Esophagus (tissue), 2 donors: ENCODE results near the gene C9orf85. TPM values are rescaled to one million over a fixed set of nuclear protein-coding genes. Genes with fewer than 3 reads are reported as not detected.

Source experiments
- H3K27ac ChIP-seq, 2 donors: one replicate each; pipeline ENCODE4 v1.5.1; 2013; ENCODE audit warnings: low read depth in 2 of 2, mild to moderate bottlenecking in 2 of 2, inconsistent platforms in 1 of 2, low read length in 1 of 2, moderate library complexity in 1 of 2
- H3K27me3 ChIP-seq, 2 donors: one replicate each; pipeline ENCODE4 v1.6.1; 2013; ENCODE audit warnings: low read length in 2 of 2, control low read depth in 1 of 2, mild to moderate bottlenecking in 1 of 2; ENCODE audit not compliant: insufficient read depth in 2 of 2, control insufficient read depth in 1 of 2
- H3K36me3 ChIP-seq, 2 donors: one replicate each; pipeline ENCODE4 v1.6.1; 2013; ENCODE audit warnings: low read length in 1 of 2; ENCODE audit not compliant: control insufficient read depth in 2 of 2, insufficient read depth in 2 of 2
- H3K4me1 ChIP-seq, 2 donors: one replicate each; pipeline ENCODE4 v1.6.1; 2013; ENCODE audit warnings: low read length in 1 of 2; ENCODE audit not compliant: control insufficient read depth in 2 of 2, insufficient read depth in 2 of 2
- H3K4me3 ChIP-seq, 2 donors: one replicate each; pipeline ENCODE4 v1.5.1; 2013; ENCODE audit warnings: low read length in 2 of 2, mild to moderate bottlenecking in 2 of 2, low read depth in 1 of 2, moderate library complexity in 1 of 2
- H3K9me3 ChIP-seq, 2 donors: one replicate each; pipeline ENCODE4 v1.6.1; 2013; ENCODE audit warnings: mild to moderate bottlenecking in 2 of 2, low read depth in 1 of 2, low read length in 1 of 2, moderate library complexity in 1 of 2; ENCODE audit not compliant: control insufficient read depth in 2 of 2, insufficient read depth in 1 of 2
- WGBS, 2 donors: extraction: QIAGEN DNeasy Blood & Tissue Kit; methylation state at CpG; one replicate each; pipeline ENCODE4 v1.1.7; 2013; 5-methylcytosine and 5-hydroxymethylcytosine counted together
- polyA plus RNA-seq, 2 donors: library from polyadenylated mRNA; stranded (reverse); fragments of 200-250 nt; gene quantifications; one replicate each; pipeline ENCODE4 v1.2.3, GENCODE V29; 2013
- donor health status: healthy with polysubstance abuse.
- donor health status: Bipolar disorder and iron deficiency.

C9orf85 gene
- polyA plus RNA-seq, 2 donors, result 10.3 to 11.2 TPM

DNA sequence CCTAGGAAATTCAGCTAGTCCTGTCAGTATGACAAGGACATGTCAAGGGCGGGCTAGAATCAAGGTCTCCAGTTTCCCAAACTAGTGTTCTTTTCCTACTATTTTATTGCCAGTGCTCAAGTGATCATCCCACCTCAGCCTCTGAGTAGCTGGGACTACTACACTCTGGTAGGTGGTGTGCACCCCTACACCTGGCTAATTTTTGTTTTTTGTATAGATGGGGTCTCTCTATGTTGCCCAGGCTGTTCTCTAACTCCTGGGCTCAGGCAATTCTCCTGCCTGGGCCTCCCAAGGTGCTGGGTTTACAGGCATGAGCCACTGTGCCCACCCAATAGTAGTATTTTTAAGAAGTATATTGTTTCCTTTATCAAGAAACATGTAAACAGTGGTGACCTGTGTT is 54.0 kb downstream of the C9orf85 start:
- Histone ChIP-seq H3K9me3 (no peaks in the 10 kb centered on the region), H3K27ac (no peak overlapping the region), H3K4me1 (no peaks in the 10 kb centered on the region), H3K36me3 (peaks cover 0 to 3% of the 10 kb centered on the region in 2 donors), H3K4me3 (no peak overlapping the region), H3K27me3 (no peaks in the 10 kb centered on the region)
- 95 to 100% methylated on average over 1 of the region's 1 CpG for WGBS, 2 donors

GRCh38 chr9:71966601-71967000 is 55.2 kb downstream of the C9orf85 start:
- Histone ChIP-seq H3K9me3 (no peaks in the 10 kb centered on the region), H3K36me3 (peaks cover 0 to 3% of the 10 kb centered on the region in 2 donors), H3K4me1 (no peaks in the 10 kb centered on the region), H3K27me3 (no peaks in the 10 kb centered on the region), H3K27ac (no peak overlapping the region), H3K4me3 (no peak overlapping the region)
- WGBS, 2 donors, result 82 to 83% methylated on average over 5 of the region's 5 CpGs

- Histone ChIP-seq H3K4me3 (no peak overlapping the region), H3K9me3 (no peaks in the 10 kb centered on the region), H3K27me3 (no peaks in the 10 kb centered on the region), H3K36me3 (peaks cover 0 to 3% of the 10 kb centered on the region in 2 donors), H3K27ac (no peak overlapping the region), H3K4me1 (no peaks in the 10 kb centered on the region)
- WGBS, 2 donors, result 85 to 87% methylated on average over 10 of the region's 10 CpGs
Measured at GRCh38 chr9:71968541-71969090, 57.2 kb downstream of the C9orf85 start.

DNA sequence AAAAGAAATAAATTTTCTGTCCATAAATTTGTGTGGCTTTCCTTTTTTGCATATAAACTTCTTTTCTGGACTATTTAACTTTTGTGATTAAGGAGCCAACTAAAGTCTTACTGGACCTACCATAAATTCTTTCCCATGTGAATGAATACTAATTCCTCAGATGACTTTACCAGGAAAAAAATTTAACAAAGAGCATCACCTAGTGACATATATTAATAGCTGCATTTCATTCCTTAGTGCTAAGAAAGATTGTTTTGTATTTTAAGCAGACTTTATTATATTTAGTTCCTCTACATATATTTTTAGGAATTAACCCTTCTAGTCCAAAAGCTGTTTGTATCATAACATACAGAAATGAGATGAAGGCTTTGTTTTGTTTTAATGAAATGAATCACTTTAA is 64.4 kb downstream of the C9orf85 start:
- no peaks in the 10 kb centered on the region for H3K4me1 ChIP-seq
- no peak overlapping the region for H3K27ac ChIP-seq
- H3K36me3 ChIP-seq, result no peaks in the 10 kb centered on the region
- no peaks in the 10 kb centered on the region for H3K9me3 ChIP-seq
- H3K27me3 ChIP-seq, result no peaks in the 10 kb centered on the region
- no peak overlapping the region for H3K4me3 ChIP-seq

GRCh38 chr9:71977003-71977402 is 65.6 kb downstream of the C9orf85 start:
- Histone ChIP-seq H3K27ac (no peak overlapping the region), H3K4me1 (no peaks in the 10 kb centered on the region), H3K4me3 (no peak overlapping the region), H3K27me3 (no peaks in the 10 kb centered on the region), H3K36me3 (no peaks in the 10 kb centered on the region), H3K9me3 (no peaks in the 10 kb centered on the region)
- WGBS, 2 donors, result 66 to 73% methylated on average over 3 of the region's 3 CpGs

DNA sequence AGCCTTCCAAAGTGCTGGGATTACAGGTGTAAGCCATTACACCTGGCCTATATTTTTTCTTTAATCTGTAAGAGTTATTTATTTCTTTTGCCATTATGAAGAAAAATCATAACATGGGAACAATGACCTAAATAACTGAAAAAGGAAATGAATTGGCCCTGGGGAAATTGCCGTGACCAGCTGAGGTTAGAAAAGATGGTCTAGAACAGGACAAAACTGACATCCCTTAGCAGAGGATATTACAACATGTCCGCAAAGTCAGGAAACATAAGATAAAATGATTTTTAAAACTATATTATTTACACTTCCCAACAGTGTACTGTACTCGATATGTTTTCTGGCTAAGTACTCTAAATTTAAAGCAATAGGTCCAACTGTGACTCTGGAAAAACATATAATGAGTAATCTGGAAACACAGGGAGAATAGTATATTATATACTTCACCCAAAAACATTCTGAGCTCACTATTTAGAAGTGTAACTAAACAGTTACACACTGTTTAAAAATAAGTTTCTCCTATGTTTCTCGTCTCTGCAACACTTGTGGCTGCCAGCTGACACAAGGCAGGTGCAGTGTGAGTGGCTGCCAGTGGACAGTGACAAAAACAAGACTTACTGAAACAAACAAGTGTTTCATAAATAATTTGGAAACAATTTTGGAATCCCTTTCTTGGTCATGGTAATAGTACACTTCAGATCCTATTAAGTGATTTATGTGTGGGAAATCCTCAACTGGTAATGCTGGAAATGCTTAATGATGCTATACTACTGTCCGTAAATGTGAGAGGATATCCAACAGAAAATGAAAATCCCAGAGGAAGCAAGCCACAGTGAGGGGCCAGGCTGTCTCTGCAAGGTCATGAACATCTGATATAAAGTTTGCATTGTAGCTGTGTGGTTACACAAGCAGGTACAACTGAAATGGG is 69.1 kb downstream of the C9orf85 start:
- Histone ChIP-seq H3K27ac (no peak overlapping the region), H3K4me3 (no peak overlapping the region), H3K36me3 (no peaks in the 10 kb centered on the region), H3K27me3 (no peaks in the 10 kb centered on the region), H3K9me3 (no peaks in the 10 kb centered on the region), H3K4me1 (no peaks in the 10 kb centered on the region)
- 59 to 62% methylated on average over 5 of the region's 5 CpGs for WGBS, 2 donors

GRCh38 chr9:71981944-71982343 is 70.5 kb downstream of the C9orf85 start:
- Histone ChIP-seq H3K27me3 (no peaks in the 10 kb centered on the region), H3K4me1 (no peaks in the 10 kb centered on the region), H3K36me3 (no peaks in the 10 kb centered on the region), H3K27ac (no peak overlapping the region), H3K9me3 (no peaks in the 10 kb centered on the region), H3K4me3 (no peak overlapping the region)
- 88 to 89% methylated on average over 2 of the region's 2 CpGs for WGBS, 2 donors

GRCh38 chr9:71984403-71984802 is 73.0 kb downstream of the C9orf85 start:
- no peak overlapping the region for H3K4me3 ChIP-seq
- no peaks in the 10 kb centered on the region for H3K4me1 ChIP-seq
- WGBS, 2 donors, result 66 to 70% methylated on average over 2 of the region's 2 CpGs
- H3K27ac ChIP-seq, result no peak overlapping the region
- H3K36me3 ChIP-seq, result no peaks in the 10 kb centered on the region
- no peaks in the 10 kb centered on the region for H3K9me3 ChIP-seq
- H3K27me3 ChIP-seq, result no peaks in the 10 kb centered on the region

DNA sequence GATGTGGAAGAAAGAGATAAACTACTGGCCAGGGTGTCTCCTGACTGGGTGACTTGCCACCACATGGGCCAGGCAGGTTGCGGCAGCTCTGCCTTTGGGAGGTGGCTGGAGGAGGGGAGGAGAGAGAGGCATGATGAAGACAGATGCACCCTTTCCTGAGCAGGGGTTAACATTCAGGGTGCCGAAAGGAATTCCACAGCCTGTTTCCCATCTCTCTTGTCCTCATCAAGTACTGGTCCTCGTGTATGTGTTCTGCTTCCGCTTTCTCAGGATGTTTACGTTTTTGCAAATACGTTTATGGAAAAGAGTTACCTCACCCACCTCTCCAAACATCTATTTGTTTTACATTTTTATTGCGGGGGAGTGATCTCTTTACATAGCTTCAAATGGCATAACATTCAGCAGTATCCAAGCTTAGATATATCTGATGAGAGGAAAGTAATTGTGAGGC is 73.4 kb downstream of the C9orf85 start:
- Histone ChIP-seq H3K9me3 (no peaks in the 10 kb centered on the region), H3K36me3 (no peaks in the 10 kb centered on the region), H3K4me3 (no peak overlapping the region), H3K4me1 (no peaks in the 10 kb centered on the region), H3K27me3 (no peaks in the 10 kb centered on the region), H3K27ac (no peak overlapping the region)
- 80 to 87% methylated on average over 7 of the region's 7 CpGs for WGBS, 2 donors
